CD14-positive monocyte (primary cell): Measurements from ENCODE around the gene PAK1IP1. TPM values are rescaled to one million over a fixed set of nuclear protein-coding genes. Genes with fewer than 3 reads are reported as not detected.

Experiments used
- DNase-seq, 3 donors: peaks; one replicate each; pipeline ENCODE4 v3.0.0-alpha.2; 2011 to 2022
- H2AFZ ChIP-seq: 2 replicates; pipeline ENCODE4 v1.6.0; 2012; ENCODE audit warnings: mild to moderate bottlenecking, low read depth, low read length, inconsistent platforms; ENCODE audit not compliant: insufficient read depth, poor library complexity, severe bottlenecking
- H3K27ac ChIP-seq, 2 donors: 1 replicate in 1 of 2; 2 replicates in 1 of 2; pipeline ENCODE4 v1.5.1; 2012 to 2013; ENCODE audit warnings: low read length in 2 of 2, control low read depth in 1 of 2, inconsistent platforms in 1 of 2, low read depth in 1 of 2, mild to moderate bottlenecking in 1 of 2
- H3K27me3 ChIP-seq, 2 donors: one replicate each; pipeline versions ENCODE4 v1.6.0 to v1.6.1; 2011 to 2013; ENCODE audit warnings: low read length in 2 of 2; ENCODE audit not compliant: control insufficient read depth in 2 of 2, insufficient read depth in 2 of 2
- H3K36me3 ChIP-seq, 2 donors: replicated peaks in 1 of 2; 1 replicate in 1 of 2; 2 replicates in 1 of 2; pipeline versions ENCODE4 v1.5.1 to v1.6.1; 2012 to 2013; ENCODE audit warnings: low read length in 2 of 2, control low read depth in 1 of 2, inconsistent platforms in 1 of 2, mild to moderate bottlenecking in 1 of 2; ENCODE audit not compliant: insufficient read depth in 2 of 2, control insufficient read depth in 1 of 2
- H3K4me1 ChIP-seq, 2 donors: 1 replicate in 1 of 2; 2 replicates in 1 of 2; pipeline versions ENCODE4 v1.5.1 to v1.6.1; 2012 to 2013; ENCODE audit warnings: low read length in 2 of 2, control low read depth in 1 of 2, inconsistent platforms in 1 of 2, mild to moderate bottlenecking in 1 of 2, moderate library complexity in 1 of 2; ENCODE audit not compliant: insufficient read depth in 2 of 2, control insufficient read depth in 1 of 2
- H3K4me2 ChIP-seq: replicated peaks from 2 replicates; pipeline ENCODE3; 2012; ENCODE audit warnings: low read length, moderate library complexity, mild to moderate bottlenecking; ENCODE audit not compliant: poor library complexity, severe bottlenecking; ENCODE audit errors: extremely low read depth
- H3K4me3 ChIP-seq, 3 experiments: fragments of 200-600 bp in 1 of 3; sonication (generic) in 1 of 3; replicated peaks in 1 of 3; 1 replicate in 2 of 3; 2 replicates in 1 of 3; pipeline ENCODE4 v1.5.1; 2011 to 2013; ENCODE audit warnings: low read length in 3 of 3, mild to moderate bottlenecking in 3 of 3, control low read depth in 2 of 3, low read depth in 2 of 3, inconsistent platforms in 1 of 3, moderate library complexity in 1 of 3
- H3K79me2 ChIP-seq: 2 replicates; pipeline ENCODE4 v1.6.0; 2012; ENCODE audit warnings: mild to moderate bottlenecking, control low read depth, inconsistent platforms, low read length, moderate library complexity; ENCODE audit not compliant: insufficient read depth
- H3K9ac ChIP-seq: 2 replicates; pipeline ENCODE4 v1.6.0; 2017; ENCODE audit warnings: low read length, mild to moderate bottlenecking; ENCODE audit not compliant: insufficient read depth, poor library complexity, severe bottlenecking
- H3K9me3 ChIP-seq, 2 donors: replicated peaks in 1 of 2; 1 replicate in 1 of 2; 2 replicates in 1 of 2; pipeline versions ENCODE4 v1.5.1 to v1.6.1; 2012 to 2013; ENCODE audit warnings: low read length in 2 of 2, control low read depth in 1 of 2; ENCODE audit not compliant: control insufficient read depth in 1 of 2, insufficient read depth in 1 of 2
- H4K20me1 ChIP-seq: 2 replicates; pipeline ENCODE4 v1.6.0; 2012; ENCODE audit warnings: mild to moderate bottlenecking, low read length, control low read depth, moderate library complexity; ENCODE audit not compliant: insufficient read depth
- H3K27ac Mint-ChIP-seq, 7 donors: one replicate each; pipeline ENCODE4 v1.8.0; 2020; ENCODE audit warnings: mild to moderate bottlenecking in 7 of 7, mixed read lengths in 7 of 7, moderate library complexity in 6 of 7, inconsistent platforms in 2 of 7
- H3K27me3 Mint-ChIP-seq, 3 donors: one replicate each; pipeline ENCODE4 v1.8.0; 2021 to 2022; ENCODE audit warnings: low read depth in 3 of 3, mild to moderate bottlenecking in 3 of 3, mixed read lengths in 3 of 3, moderate library complexity in 3 of 3, inconsistent platforms in 1 of 3
- H3K36me3 Mint-ChIP-seq, 2 donors: one replicate each; pipeline ENCODE4 v1.8.0; 2020; ENCODE audit warnings: mixed read lengths in 2 of 2, inconsistent platforms in 1 of 2, mild to moderate bottlenecking in 1 of 2
- H3K4me1 Mint-ChIP-seq: one replicate; pipeline ENCODE4 v1.8.0; 2020; ENCODE audit warnings: mild to moderate bottlenecking, mixed read lengths
- H3K4me3 Mint-ChIP-seq, 2 donors: one replicate each; pipeline ENCODE4 v1.8.0; 2020; ENCODE audit warnings: mild to moderate bottlenecking in 2 of 2, mixed read lengths in 2 of 2, moderate library complexity in 1 of 2
- H3K9me3 Mint-ChIP-seq, 7 donors: one replicate each; pipeline ENCODE4 v1.8.0; 2020 to 2022; ENCODE audit warnings: mixed read lengths in 7 of 7, mild to moderate bottlenecking in 6 of 7, moderate library complexity in 6 of 7, inconsistent platforms in 2 of 7
- CTCF ChIP-seq: fragments of 200-600 bp; IDR thresholded peaks from one replicate; pipeline ENCODE4 v1.8.0; 2022; ENCODE audit warnings: antibody characterized with exemption, mild to moderate bottlenecking
- WGBS: methylation state at CpG from one replicate; pipeline ENCODE4 v1.1.5; 2013; ENCODE audit warnings: missing lambda C conversion rate; ENCODE audit not compliant: insufficient coverage; 5-methylcytosine and 5-hydroxymethylcytosine counted together
- intact Hi-C, 2 donors: fragments of 100-400 bp; cut with micrococcal nuclease; formaldehyde crosslinking; loops; one replicate each; pipeline versions ENCODE4 v1.15.0 to v1.15.1; 2023
- polyA plus RNA-seq, 3 donors: library from polyadenylated mRNA; depleted of rRNA in 1 of 3; unstranded in 2 of 3; stranded (reverse) in 1 of 3; fragments of 300-500 nt in 2 of 3; fragments of >200 nt in 1 of 3; fragmentation: Illumina TruSeq in 2 of 3; gene quantifications; 1 replicate in 2 of 3; 2 replicates in 1 of 3; pipeline ENCODE4 v1.2.3, GENCODE V29; 2012 to 2021

Gene PAK1IP1
- polyA plus RNA-seq, 3 donors, result 6.2 to 13.3 (median 11.7) TPM

DNA sequence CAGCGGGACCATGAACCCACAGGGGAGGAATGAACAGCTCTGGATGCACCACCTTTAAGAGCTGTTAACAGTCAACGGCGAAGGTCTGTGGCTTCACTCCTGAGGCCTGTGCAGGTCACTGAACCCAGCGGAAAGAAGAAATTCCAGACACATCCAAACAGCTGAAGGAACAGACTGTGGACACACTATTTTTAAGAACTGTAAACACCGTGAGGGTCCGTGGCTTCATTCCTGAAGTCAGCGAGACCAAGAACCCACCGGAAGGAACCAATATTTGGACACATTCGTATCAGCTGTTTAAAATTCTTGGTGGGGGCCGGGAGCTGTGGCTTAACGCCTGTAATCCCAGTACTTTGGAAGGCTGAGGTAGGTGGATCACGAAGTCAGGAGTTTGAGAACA lies 47.5 kb downstream of the PAK1IP1 start:
- H3K79me2 ChIP-seq, result no peaks in the 10 kb centered on the region
- peaks cover 7% of the 10 kb centered on the region in 2 donors for H3K4me1 ChIP-seq
- Mint-ChIP-seq H3K9me3 (peaks cover 0 to 6% (median 4%) of the 10 kb centered on the region in 7 donors), H3K27me3 (peaks cover 0 to 2% (median 1%) of the 10 kb centered on the region in 3 donors), H3K4me1 (peaks cover 6% of the 10 kb centered on the region), H3K27ac (no peak overlapping the region), H3K36me3 (peaks cover 0 to 19% of the 10 kb centered on the region in 2 donors), H3K4me3 (no peak overlapping the region)
- no peak overlapping the region for H3K4me2 ChIP-seq
- no peak overlapping the region for H2AFZ ChIP-seq
- no peak overlapping the region for H3K4me3 ChIP-seq
- WGBS, result 100% methylated on average over 10 of the region's 12 CpGs
- H3K9ac ChIP-seq, result no peak overlapping the region
- H3K9me3 ChIP-seq, result peaks cover 0 to 2% of the 10 kb centered on the region in 2 donors
- no peak for TF ChIP-seq CTCF
- intact Hi-C loops, result no loop called here
- H4K20me1 ChIP-seq, result no peaks in the 10 kb centered on the region
- DNase-seq, result no peak
- H3K36me3 ChIP-seq, result no peaks in the 10 kb centered on the region
- H3K27ac ChIP-seq, result no peak overlapping the region
- no peaks in the 10 kb centered on the region for H3K27me3 ChIP-seq

- Histone ChIP-seq H3K79me2 (peaks cover 9% of the 10 kb centered on the region), H3K36me3 (no peaks in the 10 kb centered on the region), H3K27me3 (no peaks in the 10 kb centered on the region), H3K4me1 (peaks cover 14 to 16% of the 10 kb centered on the region in 2 donors), H3K9me3 (peaks cover 0 to 2% of the 10 kb centered on the region in 2 donors), H3K4me2 (no peak overlapping the region), H3K4me3 (no peak overlapping the region), H4K20me1 (no peaks in the 10 kb centered on the region), H3K9ac (no peak overlapping the region), H2AFZ (no peak overlapping the region), H3K27ac (no peak overlapping the region)
- intact Hi-C loops, result no loop called here
- no CpG with 5 or more reads among the region's 6 CpGs for WGBS
- Mint-ChIP-seq H3K27ac (no peak overlapping the region), H3K27me3 (peaks cover 0 to 3% (median 2%) of the 10 kb centered on the region in 3 donors), H3K4me1 (peaks cover 13% of the 10 kb centered on the region), H3K36me3 (peaks cover 0 to 19% of the 10 kb centered on the region in 2 donors), H3K9me3 (peaks cover 0 to 6% (median 4%) of the 10 kb centered on the region in 7 donors), H3K4me3 (no peak overlapping the region)
- no peak for DNase-seq
- TF ChIP-seq CTCF, result no peak
Measured at GRCh38 chr6:10743515-10743914, 48.7 kb downstream of the PAK1IP1 start.
